GM18507 (cell line): ENCODE measurements around the gene OBSL1.
A peak's percentile ranks its signal among the peaks of the same experiment; 100 is the strongest.

Experiments
- DNase-seq: peaks from one replicate; pipeline ENCODE4 v3.0.0; 2011; ENCODE audit warnings: low read depth; ENCODE audit not compliant: insufficient read length; ENCODE audit errors: extremely low spot score
- FAIRE-seq: peaks from 2 replicates; lab custom pipeline; 2011; peaks lifted over from hg19 to GRCh38; lab: Jason Lieb, UNC

OBSL1 gene

GRCh38 chr2:219570194-219570923 is 980 bp downstream of the OBSL1 start:
- FAIRE-seq = no peak
- no peak for DNase-seq

- DNase-seq (no peak), FAIRE-seq (no peak)
Measured at GRCh38 chr2:219569635-219570034, 1.7 kb downstream of the OBSL1 start.

- FAIRE-seq (no peak), DNase-seq (no peak)
Measured at GRCh38 chr2:219569041-219569440, 2.3 kb downstream of the OBSL1 start.

GRCh38 chr2:219567791-219568361 is 3.5 kb downstream of the OBSL1 start:
- DNase-seq (no peak), FAIRE-seq (no peak)

- DNase-seq = no peak
Measured at GRCh38 chr2:219567131-219567530, 4.2 kb downstream of the OBSL1 start.

GRCh38 chr2:219566640-219567039 is 4.7 kb downstream of the OBSL1 start:
- FAIRE-seq (no peak), DNase-seq (no peak)

More at GRCh38 chr2:219567131-219567530, 4.2 kb downstream of the OBSL1 start:
- no peak for FAIRE-seq

- DNase-seq = no peak
- FAIRE-seq = no peak
Measured at GRCh38 chr2:219565130-219566080, 5.9 kb downstream of the OBSL1 start.

- FAIRE-seq (no peak), DNase-seq (no peak)
Measured at GRCh38 chr2:219563271-219563928, 7.9 kb downstream of the OBSL1 start.

- DNase-seq = no peak
- FAIRE-seq = no peak
Measured at GRCh38 chr2:219562049-219563020, 9.0 kb downstream of the OBSL1 start.

- DNase-seq = no peak
- FAIRE-seq = no peak
Measured at GRCh38 chr2:219561179-219562048, 9.9 kb downstream of the OBSL1 start.

GRCh38 chr2:219560893-219561178 is 10.5 kb downstream of the OBSL1 start:
- DNase-seq (no peak), FAIRE-seq (no peak)

GRCh38 chr2:219560037-219560892 is 11.1 kb downstream of the OBSL1 start:
- FAIRE-seq (no peak), DNase-seq (peak; percentile 44)

- FAIRE-seq = no peak
- no peak for DNase-seq
Measured at GRCh38 chr2:219559156-219559915, 12.0 kb downstream of the OBSL1 start.

- no peak for FAIRE-seq
- DNase-seq = no peak
Measured at GRCh38 chr2:219557791-219558785, 13.3 kb downstream of the OBSL1 start.

GRCh38 chr2:219557320-219557719 is 14.0 kb downstream of the OBSL1 start:
- no peak for FAIRE-seq

More at GRCh38 chr2:219557320-219557719, 14.0 kb downstream of the OBSL1 start:
- no peak for DNase-seq
